H54 (cell line): ENCODE results near the gene APOD.

Experiments
- DNase-seq: peaks from one replicate; pipeline ENCODE4 v3.0.0; 2011; ENCODE audit warnings: low spot score, mixed read lengths; ENCODE audit not compliant: insufficient read length
- FAIRE-seq: peaks from 3 replicates; lab custom pipeline; 2011; peaks lifted over from hg19 to GRCh38; lab: Jason Lieb, UNC
- POLR2A ChIP-seq: IDR thresholded peaks from 2 replicates; pipeline ENCODE4 v1.6.1; 2011; ENCODE audit warnings: low read depth, mild to moderate bottlenecking, low read length

Gene APOD

GRCh38 chr3:195577645-195578177 is 6.0 kb downstream of the APOD start:
- FAIRE-seq (no peak), DNase-seq (no peak)
- TF ChIP-seq POLR2A = no peak

- TF ChIP-seq POLR2A = no peak
- DNase-seq (no peak), FAIRE-seq (no peak)
Measured at GRCh38 chr3:195574497-195575304, 9.0 kb downstream of the APOD start.

GRCh38 chr3:195573611-195574496 is 9.9 kb downstream of the APOD start:
- DNase-seq = no peak
- TF ChIP-seq POLR2A = no peak
- FAIRE-seq = no peak

GRCh38 chr3:195571361-195571760 is 12.4 kb downstream of the APOD start:
- TF ChIP-seq POLR2A = no peak
- FAIRE-seq (no peak), DNase-seq (no peak)

GRCh38 chr3:195570912-195571311 is 12.8 kb downstream of the APOD start:
- FAIRE-seq (no peak), DNase-seq (no peak)
- TF ChIP-seq POLR2A = no peak

GRCh38 chr3:195570344-195570743 is 13.4 kb downstream of the APOD start:
- no peak for DNase-seq
- no peak for FAIRE-seq
- TF ChIP-seq POLR2A = no peak

- no peak for DNase-seq
- FAIRE-seq = no peak
- no peak for TF ChIP-seq POLR2A
Measured at GRCh38 chr3:195568630-195569029, 15.1 kb downstream of the APOD start.

GRCh38 chr3:195566797-195567196 is 16.9 kb downstream of the APOD start:
- DNase-seq (peak; percentile 30), FAIRE-seq (peak; percentile 23)
- TF ChIP-seq POLR2A = no peak

- no peak for DNase-seq
- no peak for FAIRE-seq
- no peak for TF ChIP-seq POLR2A
Measured at GRCh38 chr3:195565716-195566115, 18.0 kb downstream of the APOD start.

- FAIRE-seq = no peak
- no peak for DNase-seq
- no peak for TF ChIP-seq POLR2A
Measured at GRCh38 chr3:195563317-195563716, 20.4 kb downstream of the APOD start.

GRCh38 chr3:195559723-195560409 is 23.9 kb downstream of the APOD start:
- no peak for DNase-seq
- no peak for FAIRE-seq
- no peak for TF ChIP-seq POLR2A

- DNase-seq = no peak
- no peak for FAIRE-seq
- TF ChIP-seq POLR2A = no peak
Measured at GRCh38 chr3:195558602-195559001, 25.1 kb downstream of the APOD start.

GRCh38 chr3:195557322-195557721 is 26.4 kb downstream of the APOD start:
- FAIRE-seq (no peak), DNase-seq (no peak)
- no peak for TF ChIP-seq POLR2A
